ENCODE results near the gene RAD51D.
"Not testable (repeated sequence)": the region's sequence is repeated elsewhere in the genome, so short reads cannot be mapped to it uniquely, and the experiment has no call there.

The RAD51D gene

DNA sequence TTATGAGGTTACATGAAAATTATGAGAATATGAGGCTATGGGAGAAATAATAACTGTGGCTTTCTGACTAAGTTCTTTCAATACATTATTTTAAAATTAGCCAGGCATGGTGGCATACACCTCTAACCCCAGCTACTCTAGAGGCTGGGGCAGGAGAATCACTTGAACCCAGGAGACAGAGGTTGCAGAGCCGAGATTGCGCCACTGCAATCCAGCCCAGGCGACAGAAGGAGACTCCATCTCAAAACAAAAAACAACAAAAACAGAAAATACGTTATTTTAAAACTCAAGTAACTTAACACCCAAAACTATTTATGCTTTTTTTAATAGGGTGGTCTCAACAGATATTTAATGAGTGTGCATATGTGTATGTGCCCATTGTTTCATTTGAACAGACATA lies 53.8 kb downstream of the RAD51D start:
- no peak for DNase-seq (ENCODE audit: low read depth)

DNA sequence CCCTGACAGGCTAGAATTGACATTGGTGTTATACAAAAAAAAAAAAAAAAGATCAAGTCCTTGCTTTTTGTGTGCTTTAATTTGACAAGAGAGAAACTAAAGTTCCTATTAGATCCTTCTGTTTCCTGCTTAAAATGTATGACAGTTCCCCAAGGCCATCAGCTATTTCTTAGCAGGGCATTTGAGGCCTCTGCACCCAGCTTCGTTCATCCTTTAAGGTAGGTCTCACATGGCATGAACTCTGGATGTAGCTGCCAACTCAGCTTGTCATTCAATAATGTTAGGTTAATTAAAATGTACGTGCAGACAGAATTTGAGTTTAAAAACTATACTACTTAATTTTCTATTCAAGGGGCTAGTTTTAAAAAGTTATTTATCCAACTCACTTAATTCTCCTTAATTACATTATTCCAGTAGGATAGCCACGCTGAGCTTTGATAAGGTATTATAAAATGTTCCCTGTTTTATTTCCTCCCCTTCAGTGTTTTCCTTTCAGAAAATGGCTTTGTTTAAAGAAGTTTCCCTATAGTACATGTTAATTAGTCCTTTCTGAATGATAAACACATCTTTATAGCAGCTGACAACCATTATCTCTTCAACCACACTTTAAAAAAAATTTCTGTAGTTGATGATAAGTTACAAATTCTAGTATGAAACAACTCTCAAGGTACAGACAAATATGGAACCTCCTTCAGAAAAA lies 55.0 kb downstream of the RAD51D start:
- DNase-seq (ENCODE audit: low read depth) = no peak

DNA sequence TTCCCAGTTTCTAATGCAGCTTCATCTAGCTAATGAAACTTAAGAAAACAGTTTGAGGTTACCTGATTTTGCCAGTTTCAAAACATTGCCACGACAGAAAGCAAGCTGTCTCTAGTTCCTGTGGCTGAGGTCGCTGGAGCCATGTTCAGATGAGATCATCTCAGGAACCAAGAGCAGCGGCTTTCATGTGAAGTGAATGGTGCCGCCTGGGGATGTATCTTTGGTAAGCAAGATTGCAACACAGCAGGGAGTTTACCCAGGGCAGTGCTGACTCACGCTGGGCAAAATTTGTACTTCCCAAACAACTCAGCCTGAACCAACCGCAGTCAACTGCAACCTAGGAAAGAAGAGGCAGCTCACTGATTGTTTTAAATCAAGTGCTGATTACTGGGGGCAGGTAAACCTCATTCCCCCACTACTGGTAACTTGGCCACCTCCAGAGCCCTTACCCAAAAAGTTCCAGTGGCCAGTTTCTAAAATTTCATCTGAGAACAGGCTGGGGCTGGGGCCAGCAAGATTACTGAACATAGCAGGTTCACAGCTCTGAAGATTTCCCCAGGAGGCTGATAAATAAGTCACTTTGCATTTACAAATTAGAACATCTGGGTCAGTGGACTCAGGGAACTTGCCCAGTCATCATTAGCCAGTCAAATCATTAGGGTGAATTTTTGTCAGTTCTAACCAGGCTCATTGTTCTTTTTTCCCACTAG lies 56.0 kb downstream of the RAD51D start, which contains the start of gene RFFL:
RFFL (minus strand) TSS at position 194 of the 710 bp plus-strand sequence. CDS start 37,154 bp downstream, outside the sequence.
- DNase-seq (ENCODE audit: low read depth) = peak; percentile 81

DNA sequence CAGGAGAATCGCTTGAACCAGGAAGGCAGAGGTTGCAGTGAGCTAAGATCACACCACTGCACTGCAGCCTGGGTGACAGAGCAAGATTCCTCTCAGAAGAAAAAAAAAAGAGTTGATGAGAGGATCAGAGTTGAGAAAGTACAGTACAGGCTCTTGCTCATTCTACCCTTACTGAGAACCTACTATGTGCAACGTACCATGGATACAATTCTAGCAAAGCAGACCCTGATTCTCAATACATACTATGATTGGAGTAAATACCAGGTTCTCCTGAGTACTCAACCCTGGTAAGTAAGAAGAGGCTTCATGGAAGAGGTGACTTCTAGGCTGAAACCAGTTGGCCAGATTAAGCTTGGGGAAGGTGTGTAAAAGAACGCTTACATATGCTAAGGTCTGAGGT lies 57.4 kb downstream of the RAD51D start:
- DNase-seq (ENCODE audit: low read depth) = no peak

- DNase-seq (ENCODE audit: low read depth) = no peak
These were observed 62.2 kb downstream of the RAD51D start for GRCh38 chr17:35057332-35057915.

DNA sequence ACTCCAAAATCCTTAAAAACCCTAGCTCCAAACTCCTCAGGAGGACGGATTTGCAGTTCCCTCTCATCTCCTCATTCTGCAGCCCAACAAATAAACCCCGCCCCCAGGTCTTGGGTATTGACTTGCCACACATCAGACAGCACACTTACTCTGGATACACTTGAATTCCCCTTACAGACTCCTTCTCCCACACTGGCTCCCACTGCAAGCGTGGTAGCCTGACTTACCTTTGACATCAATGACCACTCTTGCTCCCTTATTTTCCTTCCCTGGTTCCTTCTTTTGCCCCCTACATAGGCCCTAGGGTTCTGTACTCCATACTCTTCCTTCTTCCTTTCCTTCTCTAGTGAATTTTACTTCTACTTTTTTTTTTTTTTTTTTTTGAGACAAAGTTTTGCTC lies 63.6 kb downstream of the RAD51D start:
- no peak for DNase-seq (ENCODE audit: low read depth)

DNA sequence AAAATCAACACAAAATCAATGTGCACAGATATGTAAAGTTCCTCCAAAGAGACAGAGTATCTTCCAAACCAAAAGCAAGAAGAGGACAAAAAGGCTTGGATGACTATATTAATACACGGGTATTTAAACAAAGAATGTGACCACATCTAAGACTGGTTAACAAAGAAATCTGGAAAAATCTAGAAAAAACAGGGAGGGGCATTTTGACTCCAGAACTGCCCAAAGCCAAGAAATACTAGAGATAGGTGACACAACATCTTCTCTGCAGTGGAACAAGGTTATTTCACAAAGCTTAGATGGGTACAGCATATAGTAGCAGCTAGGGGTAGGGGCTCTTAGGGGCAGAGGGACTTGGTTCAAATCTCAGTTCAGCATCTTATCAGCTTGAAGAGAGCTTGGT lies 66.5 kb downstream of the RAD51D start:
- no peak for DNase-seq (ENCODE audit: low read depth)

- no peak for DNase-seq (ENCODE audit: low read depth)
These were observed 66.9 kb downstream of the RAD51D start for GRCh38 chr17:35052780-35053179.

DNA sequence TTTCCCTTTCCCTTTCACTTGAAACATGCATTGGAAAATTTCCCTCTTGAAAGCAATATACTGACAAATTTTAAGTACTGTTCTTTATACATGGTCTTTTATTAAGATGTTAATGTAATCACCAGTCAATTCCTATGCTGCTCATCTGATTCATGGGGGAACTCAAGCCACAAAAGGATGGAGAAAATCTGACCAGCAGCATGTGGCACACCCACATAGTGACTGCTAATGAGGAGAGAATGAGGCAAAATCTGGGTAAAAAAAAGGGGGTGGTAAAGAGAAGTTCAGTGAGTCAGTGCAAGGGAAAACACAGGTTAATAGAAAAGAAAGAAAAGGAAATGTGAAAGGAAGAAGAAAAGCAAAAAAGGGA lies 67.4 kb downstream of the RAD51D start:
- DNase-seq (ENCODE audit: low read depth) = no peak

GRCh38 chr17:35051579-35052240 lies 68.0 kb downstream of the RAD51D start:
- no peak for DNase-seq (ENCODE audit: low read depth)

- no peak for DNase-seq (ENCODE audit: low read depth)
These were observed 68.5 kb downstream of the RAD51D start for GRCh38 chr17:35051183-35051578.

DNA sequence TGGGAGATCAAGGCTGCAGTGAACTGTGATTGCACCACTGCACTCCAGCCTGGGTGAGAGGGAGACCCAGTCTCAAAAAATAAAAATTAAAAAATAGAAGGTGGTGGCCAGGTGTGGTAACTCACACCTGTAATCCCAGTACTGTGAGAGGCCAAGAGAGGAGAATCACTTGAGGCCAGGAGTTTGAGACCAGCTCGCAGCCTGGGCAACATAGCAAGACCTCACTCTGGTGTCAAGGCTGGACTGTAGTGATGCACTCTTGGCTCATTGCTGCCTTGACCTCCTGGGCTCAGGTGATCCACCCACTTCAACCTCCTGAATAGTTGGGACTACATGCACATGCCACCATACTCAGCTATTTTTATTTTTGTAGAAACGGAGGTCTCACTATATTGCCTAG lies 69.5 kb downstream of the RAD51D start:
- no peak for DNase-seq (ENCODE audit: low read depth)

- no peak for DNase-seq (ENCODE audit: low read depth)
These were observed 70.8 kb downstream of the RAD51D start for GRCh38 chr17:35048685-35049379.

DNA sequence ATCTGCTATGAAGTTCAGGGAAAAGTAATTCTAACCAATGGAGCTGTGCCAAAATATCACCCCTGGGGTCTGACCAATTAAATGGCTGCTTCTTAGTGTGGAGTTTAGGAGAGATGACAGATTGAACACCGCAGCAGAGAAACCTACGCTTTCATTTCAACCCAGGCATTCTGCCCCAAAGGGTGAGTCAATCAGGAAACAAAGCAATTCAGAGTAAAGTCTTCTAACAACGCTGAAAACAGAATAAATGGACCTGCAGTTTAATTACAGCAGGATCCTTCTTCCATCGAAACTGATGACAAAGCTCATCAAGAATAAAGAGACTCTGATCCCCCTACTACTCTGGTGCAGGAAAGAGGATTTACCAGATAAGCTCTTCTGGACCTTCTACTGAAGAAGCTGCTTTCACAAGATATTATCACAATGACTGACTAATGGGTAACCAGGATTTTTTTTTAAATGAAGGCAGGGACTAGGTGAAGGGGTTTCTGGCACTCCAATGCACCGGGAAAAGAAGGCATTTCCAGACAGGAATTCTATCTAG lies 72.8 kb downstream of the RAD51D start:
- peak; percentile 32 for DNase-seq (ENCODE audit: low read depth)

DNA sequence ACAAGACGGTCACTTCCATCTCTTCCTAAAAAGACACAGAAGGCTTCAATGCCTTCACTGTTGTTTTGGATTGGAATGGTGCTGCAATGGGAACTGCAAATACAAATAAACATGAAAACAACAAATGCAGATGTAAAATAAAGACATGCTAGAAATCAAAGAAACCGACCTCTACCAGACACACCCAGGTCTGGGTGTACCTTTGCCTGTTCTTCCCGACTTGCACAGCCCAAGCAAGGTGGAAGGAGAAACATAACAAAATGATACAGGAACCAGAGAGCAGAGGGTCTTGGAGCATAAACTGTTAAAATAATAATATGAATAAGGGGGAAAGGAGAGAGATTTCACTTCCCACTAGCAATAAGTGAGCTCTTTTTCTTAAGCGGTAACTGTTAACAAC lies 73.4 kb downstream of the RAD51D start:
- DNase-seq (ENCODE audit: low read depth) = no peak

- not testable (repeated sequence) for DNase-seq (ENCODE audit: low read depth)
These were observed 74.1 kb downstream of the RAD51D start for GRCh38 chr17:35045458-35045979.

GRCh38 chr17:35044181-35044580 lies 75.5 kb downstream of the RAD51D start:
- DNase-seq (ENCODE audit: low read depth) = no peak

Data from activated T-helper 9 cell treated with anti-CD3 and anti-CD28 coated beads, Interleukin-2, amount 50 U/mL, for 16 hours (primary cell).